Choroid plexus epithelial cell (primary cell): ENCODE measurements around the gene B3GAT2.
A peak's percentile ranks its signal among the peaks of the same experiment; 100 is the strongest.

ENCODE experiments used
- DNase-seq: peaks from one replicate; pipeline ENCODE4 v3.0.0-alpha.2; 2010; ENCODE audit warnings: low read depth
- H3K4me3 ChIP-seq: 2 replicates; pipeline ENCODE4 v1.5.1; 2011; ENCODE audit warnings: low read depth, mild to moderate bottlenecking, control low read depth, low read length, moderate library complexity
- TF ChIP-seq, protein P1 (sequence below): conservative IDR thresholded peaks from 2 replicates; pipeline ENCODE4 v1.5.1; 2011; ENCODE audit warnings: low read depth, mild to moderate bottlenecking, control low read depth, inconsistent platforms, low read length, moderate library complexity

B3GAT2 gene

DNA sequence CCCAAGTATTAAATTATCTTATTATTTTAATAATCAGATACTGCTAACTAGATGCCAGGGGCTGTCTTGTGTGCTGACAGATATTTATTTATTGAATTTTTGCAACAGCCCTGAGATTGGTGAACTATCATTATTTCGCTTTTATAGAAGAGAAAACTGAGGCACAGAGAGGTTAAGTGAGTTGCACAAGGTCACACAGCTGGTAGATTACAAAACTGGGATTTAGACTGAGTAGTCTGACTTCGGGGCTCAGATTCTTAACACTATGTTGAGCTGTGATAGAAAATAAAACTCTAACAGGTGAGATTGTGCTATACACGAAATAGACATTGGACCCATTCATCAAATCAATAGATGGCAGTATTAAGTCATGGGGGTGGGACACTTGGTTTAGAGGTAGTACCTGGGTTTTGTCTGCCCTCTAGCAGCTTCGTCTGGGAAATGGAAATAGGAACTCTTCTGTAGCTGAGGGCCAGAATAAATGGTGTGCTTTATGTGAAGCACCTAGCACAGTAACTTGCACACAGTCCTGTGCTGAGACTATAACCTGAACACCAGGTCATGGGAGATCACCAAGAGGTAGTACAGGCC lies 113.4 kb downstream of the B3GAT2 start:
- no peak overlapping the region for H3K4me3 ChIP-seq
- no peak for DNase-seq
- TF ChIP-seq, protein P1, sequence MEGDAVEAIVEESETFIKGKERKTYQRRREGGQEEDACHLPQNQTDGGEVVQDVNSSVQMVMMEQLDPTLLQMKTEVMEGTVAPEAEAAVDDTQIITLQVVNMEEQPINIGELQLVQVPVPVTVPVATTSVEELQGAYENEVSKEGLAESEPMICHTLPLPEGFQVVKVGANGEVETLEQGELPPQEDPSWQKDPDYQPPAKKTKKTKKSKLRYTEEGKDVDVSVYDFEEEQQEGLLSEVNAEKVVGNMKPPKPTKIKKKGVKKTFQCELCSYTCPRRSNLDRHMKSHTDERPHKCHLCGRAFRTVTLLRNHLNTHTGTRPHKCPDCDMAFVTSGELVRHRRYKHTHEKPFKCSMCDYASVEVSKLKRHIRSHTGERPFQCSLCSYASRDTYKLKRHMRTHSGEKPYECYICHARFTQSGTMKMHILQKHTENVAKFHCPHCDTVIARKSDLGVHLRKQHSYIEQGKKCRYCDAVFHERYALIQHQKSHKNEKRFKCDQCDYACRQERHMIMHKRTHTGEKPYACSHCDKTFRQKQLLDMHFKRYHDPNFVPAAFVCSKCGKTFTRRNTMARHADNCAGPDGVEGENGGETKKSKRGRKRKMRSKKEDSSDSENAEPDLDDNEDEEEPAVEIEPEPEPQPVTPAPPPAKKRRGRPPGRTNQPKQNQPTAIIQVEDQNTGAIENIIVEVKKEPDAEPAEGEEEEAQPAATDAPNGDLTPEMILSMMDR, result no peak

- no peak for DNase-seq
- no peak overlapping the region for H3K4me3 ChIP-seq
- TF ChIP-seq, protein P1, result no peak
Measured at GRCh38 chr6:70842541-70842940, 114.3 kb downstream of the B3GAT2 start.

DNA sequence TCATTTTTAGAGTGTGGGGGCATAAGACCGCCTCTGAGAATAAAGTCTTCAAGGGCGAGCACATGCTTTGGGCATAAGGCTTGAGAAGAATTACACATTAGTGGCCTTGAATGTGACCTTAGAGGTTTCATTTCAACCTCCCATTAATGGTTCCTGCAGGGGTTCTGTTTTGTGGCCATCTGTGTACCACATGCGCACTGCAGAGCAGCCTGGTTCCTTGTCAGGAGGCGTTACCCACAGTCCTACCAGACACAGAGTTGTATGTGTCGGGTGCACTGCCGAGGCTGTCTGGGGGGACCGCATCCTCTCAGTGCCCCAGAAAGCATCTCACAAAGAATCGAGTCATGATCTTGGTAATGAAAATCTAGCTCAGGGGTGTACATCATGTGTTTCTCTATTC lies 115.7 kb downstream of the B3GAT2 start:
- H3K4me3 ChIP-seq, result no peak overlapping the region
- no peak for DNase-seq
- TF ChIP-seq, protein P1, result no peak

DNA sequence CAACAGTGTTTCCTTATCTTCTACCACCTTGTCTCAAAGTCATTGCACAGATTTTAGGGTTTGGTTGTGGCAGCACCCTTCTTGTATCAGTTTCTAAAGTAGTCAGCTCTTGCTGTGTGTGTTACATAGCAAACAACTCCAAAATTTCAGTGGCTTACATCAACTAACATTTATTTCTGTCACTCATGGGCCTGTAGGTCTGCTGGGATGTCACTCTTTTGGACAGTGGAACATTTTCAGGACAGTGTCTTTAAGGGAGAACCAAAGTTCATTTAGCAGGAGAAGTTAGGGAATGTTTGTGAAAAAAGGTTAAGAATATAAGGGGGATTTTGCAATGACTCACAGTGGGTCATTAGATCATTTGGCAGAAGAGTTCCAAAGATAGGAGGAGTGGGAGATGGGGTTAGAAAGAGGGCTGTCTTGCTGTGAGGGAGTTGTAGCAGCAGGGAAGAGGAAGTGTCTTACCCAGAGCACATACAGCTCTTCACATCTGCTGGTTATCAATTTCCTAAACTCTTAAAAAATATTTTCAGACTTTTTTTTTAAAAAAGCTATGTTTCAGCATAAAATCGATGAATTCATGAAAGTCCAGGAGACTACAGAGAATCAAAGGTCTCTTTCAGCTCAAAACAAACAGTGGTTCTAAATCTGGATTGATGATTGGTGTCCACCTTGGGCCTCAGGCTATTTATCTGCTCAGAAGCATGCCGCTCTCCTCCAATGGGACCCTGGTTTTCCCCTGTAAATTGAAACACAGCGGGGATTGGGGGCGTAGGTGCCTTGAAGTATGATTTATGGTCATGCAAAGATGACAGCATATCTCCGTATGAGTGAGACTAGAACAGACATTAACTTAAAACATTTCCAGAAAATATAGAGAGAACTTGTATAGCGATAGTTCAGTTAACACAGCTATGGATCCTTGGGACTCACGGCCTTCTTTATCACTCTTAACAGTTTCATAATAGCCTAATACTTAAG lies 117.3 kb downstream of the B3GAT2 start:
- H3K4me3 ChIP-seq, result no peak overlapping the region
- DNase-seq, result peak; percentile 26
- TF ChIP-seq, protein P1, result no peak

- TF ChIP-seq, protein P1, result no peak
- DNase-seq, result peak; percentile 27
- no peak overlapping the region for H3K4me3 ChIP-seq
Measured at GRCh38 chr6:70838907-70839285, 118.0 kb downstream of the B3GAT2 start.

DNA sequence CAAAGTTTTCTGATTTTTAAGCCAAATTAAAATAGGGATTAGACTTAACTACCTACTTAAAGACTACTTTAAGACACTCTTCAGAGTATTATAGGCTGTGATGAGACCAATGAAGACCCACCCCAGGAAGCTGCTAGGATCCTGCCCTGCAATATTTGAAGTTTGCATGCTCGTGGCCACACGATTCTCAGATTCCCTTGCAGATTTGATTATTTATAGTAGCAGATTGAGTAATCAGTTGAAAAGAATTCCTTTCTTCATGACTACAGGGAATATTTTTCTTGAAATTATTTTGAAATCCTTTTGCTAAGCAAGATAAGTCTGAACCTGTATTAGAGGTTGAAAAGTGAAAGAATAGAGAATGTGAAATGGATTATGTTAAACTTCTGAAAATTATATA lies 122.3 kb downstream of the B3GAT2 start:
- peak; percentile 74 for DNase-seq
- H3K4me3 ChIP-seq, result no peak overlapping the region
- TF ChIP-seq, protein P1, result no peak
